Sigmoid colon (tissue), 4 donors: ENCODE data around the gene GFY.

Experiments used
- CTCF ChIP-seq, 4 experiments: fragments of 450-650 bp in 3 of 4; fragments of 200-600 bp in 1 of 4; IDR thresholded peaks; one replicate each; pipeline ENCODE4 v1.5.1; 2016 to 2019; ENCODE audit warnings: antibody characterized with exemption in 4 of 4, mild to moderate bottlenecking in 3 of 4, moderate library complexity in 2 of 4
- EP300 ChIP-seq, 4 donors: sonication (generic); formaldehyde crosslinking; IDR thresholded peaks; one replicate each; pipeline ENCODE4 v1.6.1; 2017; ENCODE audit warnings: antibody characterized with exemption in 4 of 4

GRCh38 chr19:49456326-49456725 is 31.1 kb downstream of the GFY start:
- no peak for TF ChIP-seq EP300 (IDR thresholded peaks at IDR 0.05)
- no peak for TF ChIP-seq CTCF (IDR thresholded peaks at IDR 0.05)
